ENCODE results near the gene CXXC4.

The CXXC4 gene

GRCh38 chr4:104486716-104487504 lies 7.8 kb downstream of the CXXC4 start:
- DNase-seq, result no peak

GRCh38 chr4:104475652-104476051 lies 19.0 kb downstream of the CXXC4 start:
- no peak for DNase-seq

GRCh38 chr4:104472766-104473165 lies 21.9 kb downstream of the CXXC4 start:
- no peak for DNase-seq

DNA sequence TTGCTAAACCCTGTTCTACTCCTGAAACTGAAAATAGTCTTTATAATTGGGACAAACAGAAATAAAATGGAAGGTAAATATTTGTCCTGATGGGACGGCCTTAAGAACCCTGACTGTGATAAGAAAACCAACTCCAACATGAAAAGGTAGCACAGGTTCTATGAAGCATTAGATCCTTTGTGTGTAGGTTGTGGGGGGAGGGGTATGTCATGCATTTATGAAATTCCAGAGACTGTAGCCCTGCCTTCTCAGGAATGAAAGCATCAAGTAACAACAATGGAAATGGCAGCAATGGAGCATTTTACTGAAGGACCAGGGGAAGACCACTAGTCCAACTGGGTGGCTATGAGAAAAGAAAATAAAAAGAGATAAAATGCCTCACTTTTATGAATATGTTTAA lies 23.9 kb downstream of the CXXC4 start:
- DNase-seq, result no peak

DNA sequence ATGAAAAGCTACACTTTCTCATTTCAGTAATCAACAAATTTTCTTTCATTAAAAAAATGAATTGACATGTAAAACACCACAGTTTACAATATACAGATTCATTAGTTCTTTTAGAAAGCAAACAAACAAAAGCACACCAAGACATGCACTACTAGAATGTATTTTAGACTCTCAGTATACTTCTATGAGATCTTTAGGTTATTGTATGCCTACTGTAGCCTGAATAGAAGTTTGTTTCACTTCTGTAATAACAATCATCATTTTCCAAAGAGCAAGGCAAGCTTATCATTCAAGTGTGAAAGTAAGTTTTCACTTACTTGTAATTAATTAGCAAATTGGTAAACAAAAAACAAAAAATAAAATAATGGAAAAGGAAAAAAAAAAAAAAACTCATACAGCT lies 24.9 kb downstream of the CXXC4 start:
- no peak for DNase-seq

DNA sequence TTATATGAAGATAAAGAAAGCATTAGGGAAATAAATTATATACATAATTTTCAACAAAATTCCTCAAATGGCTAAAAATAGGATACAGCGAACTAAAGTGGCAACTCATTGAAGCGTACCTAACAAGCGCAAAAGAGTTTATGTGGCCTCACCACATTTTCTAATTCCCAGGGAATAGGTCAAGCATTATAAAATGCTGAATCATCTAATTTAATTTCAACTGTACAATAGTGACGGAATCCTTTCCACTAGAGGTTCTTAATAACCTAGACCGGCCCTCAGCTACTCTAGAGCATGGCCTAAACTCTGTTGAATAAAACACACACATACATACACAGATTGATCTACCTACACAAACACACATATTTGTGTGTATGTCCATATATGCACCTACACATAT lies 29.1 kb downstream of the CXXC4 start:
- DNase-seq, result no peak

GRCh38 chr4:104465201-104465600 lies 29.5 kb downstream of the CXXC4 start:
- DNase-seq, result no peak

DNA sequence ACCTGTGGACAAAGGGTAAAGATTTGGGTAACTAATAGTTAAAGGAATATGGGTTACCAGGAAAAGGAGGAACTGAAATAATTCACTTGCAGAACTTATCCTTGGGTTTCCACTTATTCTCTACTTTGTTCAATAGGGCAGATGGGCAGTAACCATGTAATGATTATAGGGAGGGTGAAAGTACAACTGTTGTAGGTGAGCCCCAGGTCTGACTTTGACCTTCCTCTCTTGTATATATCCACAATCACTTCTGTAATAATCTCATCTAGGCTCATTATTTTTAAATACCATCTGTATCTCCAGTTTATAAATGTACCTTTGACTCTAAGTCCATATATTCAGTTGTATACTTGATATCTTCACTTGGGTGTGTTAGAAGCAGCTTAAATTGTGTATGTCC lies 32.1 kb downstream of the CXXC4 start:
- DNase-seq, result no peak

DNA sequence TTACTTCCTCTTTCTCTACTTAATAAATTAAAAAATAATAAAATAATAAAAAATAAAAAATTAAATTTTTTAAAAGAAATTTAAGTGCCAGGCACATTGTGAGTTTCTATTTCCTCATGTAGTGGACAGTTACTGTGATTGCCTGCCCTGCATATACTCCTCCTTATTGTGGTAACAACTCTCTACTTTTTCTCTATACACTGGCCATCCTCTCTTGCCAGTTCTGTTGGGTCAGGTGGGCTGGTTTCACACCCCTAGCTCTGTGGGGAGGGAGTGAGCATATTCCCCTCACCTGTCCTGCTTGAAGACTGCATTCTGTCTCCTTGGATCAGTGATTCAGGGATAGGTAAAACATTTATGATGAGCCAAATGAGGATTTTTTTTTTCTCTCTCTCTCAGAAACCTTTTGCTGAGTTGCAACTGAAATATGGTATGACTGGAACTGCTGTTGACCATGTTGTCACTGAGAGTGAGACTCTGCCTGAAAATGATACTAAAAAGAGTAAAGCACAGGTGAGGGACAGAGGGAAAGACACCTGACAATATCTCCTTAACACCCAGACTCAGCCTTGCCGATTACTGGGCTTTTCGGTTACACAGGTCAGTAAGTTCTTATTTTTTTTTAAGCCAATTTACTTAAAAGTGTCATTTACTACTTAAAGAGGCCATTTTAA lies 37.2 kb downstream of the CXXC4 start:
- no peak for DNase-seq

- DNase-seq, result no peak
These were observed 43.1 kb downstream of the CXXC4 start for GRCh38 chr4:104451573-104451972.

DNA sequence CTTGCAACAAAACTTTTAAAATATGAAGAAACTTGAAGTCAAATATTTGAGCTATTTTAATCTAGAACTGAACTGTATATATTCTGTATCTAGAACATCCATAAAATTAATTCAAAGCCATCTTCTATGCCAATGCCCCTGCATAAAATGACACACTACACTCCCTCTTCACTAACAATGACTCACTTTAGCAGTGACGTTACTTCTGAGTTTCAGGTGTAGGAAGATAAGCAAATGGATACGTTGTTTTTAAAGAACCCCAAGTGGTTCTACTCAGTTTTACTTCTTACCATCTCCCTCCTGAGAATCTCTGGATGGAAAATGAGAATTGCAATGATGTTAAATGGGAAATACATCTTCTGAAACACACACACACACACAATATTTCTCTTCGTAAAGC lies 45.2 kb downstream of the CXXC4 start:
- no peak for DNase-seq

DNA sequence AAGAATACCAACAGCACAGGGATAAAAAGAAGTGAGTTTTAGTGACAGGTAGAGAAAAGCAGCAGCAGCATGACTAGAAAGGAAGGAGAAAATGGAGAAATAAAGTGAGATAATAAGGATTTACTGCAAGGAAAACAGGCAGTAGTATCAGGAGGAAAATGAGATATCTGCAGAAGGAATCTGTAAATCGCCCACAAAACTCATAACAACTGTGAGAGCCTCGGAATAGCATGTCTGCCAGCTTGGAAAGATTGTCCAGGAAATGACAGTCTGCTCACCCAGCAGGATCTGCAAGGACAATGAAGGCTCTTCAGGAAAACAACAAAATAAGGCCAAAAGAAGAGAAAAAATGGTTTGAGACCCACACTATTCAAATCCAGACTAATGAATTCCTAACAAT lies 47.4 kb downstream of the CXXC4 start:
- no peak for DNase-seq

DNA sequence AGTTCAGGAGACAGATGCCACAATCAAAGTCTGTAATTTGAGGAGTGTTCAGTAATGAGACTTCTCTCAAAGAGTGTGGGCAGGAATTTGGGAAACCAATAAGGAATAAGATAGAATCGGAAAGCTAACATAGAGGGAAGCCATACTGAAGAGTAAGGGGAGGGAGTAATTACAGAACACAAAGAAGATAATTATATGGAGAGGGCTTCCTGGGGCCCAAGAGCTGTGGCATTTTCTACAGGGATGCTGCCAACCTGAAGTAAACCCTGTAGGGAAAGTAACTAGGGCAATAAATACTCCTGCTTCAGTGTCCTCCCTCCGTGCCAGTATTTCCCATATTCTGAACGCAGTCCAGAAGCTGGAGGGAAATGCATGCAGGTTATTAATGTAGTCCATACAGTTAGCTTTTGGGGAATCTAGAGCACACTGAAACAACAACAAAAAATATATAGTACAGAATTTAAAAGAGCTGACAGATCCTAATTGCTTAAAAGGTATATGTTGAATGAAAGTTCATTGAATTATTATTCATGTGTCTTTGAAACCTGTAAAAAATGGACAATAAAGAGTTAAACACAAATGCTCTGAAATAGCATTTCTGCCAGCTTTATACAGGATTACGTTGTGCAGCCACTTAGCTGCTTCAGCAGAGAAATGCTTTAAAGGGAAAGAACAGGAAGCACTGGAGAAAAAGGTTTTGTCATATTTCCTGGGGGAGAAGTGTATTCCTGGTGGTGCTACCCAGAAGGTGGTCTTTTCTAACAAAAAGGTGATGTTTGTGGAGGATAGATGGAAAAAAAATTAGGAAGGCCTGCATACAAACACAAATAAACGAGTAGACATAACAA lies 48.0 kb downstream of the CXXC4 start:
- no peak for DNase-seq

GRCh38 chr4:104444685-104445084 lies 50.0 kb downstream of the CXXC4 start:
- no peak for DNase-seq

- DNase-seq, result no peak
These were observed 58.2 kb downstream of the CXXC4 start for GRCh38 chr4:104436542-104436941.

DNA sequence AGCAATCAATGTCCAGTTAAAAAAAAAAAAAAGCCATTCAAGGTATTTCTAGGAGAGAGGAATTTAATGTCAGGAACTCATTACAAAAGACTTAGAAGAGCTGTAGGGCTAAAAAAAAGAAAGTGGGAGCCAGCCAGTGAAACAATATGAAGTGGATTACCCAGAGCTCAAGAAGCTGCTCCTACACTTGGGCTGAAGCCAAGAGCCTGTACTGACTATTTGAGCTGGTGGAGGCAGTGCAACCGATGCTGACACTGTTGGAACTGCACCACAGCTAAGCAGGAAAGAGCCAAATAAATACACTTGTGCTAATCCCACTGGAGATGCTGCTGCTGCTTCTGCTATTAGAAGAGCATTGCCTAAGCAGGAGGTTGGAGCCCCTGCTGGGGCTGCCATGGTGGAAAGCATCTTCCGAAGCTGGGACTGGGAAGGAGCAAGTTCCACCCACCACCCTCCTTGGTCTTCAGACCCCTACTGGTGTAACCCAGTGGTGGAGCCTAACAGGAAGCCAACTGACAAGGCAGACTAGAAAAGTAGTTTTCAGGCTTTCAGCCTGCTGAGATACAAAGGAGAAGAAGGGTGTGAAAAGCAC lies 65.4 kb downstream of the CXXC4 start:
- DNase-seq, result no peak

- no peak for DNase-seq
These were observed 68.7 kb downstream of the CXXC4 start for GRCh38 chr4:104425948-104426347.

GRCh38 chr4:104424989-104425388 lies 69.7 kb downstream of the CXXC4 start:
- no peak for DNase-seq

GRCh38 chr4:104424475-104424941 lies 70.2 kb downstream of the CXXC4 start:
- DNase-seq, result no peak

DNA sequence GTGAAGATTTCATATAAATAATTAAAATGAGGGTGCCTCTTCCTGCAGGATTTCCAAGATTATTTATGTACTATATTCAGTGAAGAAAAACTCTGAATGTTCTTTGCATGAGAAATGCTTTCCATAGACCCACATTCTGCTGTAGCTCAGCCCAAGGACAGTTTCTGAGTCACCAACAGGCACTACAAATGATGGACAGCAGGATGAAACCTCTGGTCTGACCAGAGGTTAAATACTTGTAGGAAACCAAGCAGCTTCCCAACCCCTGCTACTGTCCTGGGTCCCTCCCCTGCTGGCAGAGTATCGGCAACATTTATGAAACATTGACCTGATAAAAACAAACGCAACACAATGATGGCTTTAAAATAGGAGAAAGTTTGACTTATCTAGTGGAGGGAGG lies 73.1 kb downstream of the CXXC4 start:
- DNase-seq, result no peak

- no peak for DNase-seq
These were observed 73.9 kb downstream of the CXXC4 start for GRCh38 chr4:104420766-104421165.

All from NCI-H2171 (cell line).